ENCODE measurements around the gene EDEM3.
"Not testable (repeated sequence)": the region's sequence is repeated elsewhere in the genome, so short reads cannot be mapped to it uniquely, and the experiment has no call there.

The EDEM3 gene, protein sequence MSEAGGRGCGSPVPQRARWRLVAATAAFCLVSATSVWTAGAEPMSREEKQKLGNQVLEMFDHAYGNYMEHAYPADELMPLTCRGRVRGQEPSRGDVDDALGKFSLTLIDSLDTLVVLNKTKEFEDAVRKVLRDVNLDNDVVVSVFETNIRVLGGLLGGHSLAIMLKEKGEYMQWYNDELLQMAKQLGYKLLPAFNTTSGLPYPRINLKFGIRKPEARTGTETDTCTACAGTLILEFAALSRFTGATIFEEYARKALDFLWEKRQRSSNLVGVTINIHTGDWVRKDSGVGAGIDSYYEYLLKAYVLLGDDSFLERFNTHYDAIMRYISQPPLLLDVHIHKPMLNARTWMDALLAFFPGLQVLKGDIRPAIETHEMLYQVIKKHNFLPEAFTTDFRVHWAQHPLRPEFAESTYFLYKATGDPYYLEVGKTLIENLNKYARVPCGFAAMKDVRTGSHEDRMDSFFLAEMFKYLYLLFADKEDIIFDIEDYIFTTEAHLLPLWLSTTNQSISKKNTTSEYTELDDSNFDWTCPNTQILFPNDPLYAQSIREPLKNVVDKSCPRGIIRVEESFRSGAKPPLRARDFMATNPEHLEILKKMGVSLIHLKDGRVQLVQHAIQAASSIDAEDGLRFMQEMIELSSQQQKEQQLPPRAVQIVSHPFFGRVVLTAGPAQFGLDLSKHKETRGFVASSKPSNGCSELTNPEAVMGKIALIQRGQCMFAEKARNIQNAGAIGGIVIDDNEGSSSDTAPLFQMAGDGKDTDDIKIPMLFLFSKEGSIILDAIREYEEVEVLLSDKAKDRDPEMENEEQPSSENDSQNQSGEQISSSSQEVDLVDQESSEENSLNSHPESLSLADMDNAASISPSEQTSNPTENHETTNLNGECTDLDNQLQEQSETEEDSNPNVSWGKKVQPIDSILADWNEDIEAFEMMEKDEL

GRCh38 chr1:184754476-184755225, at the start of gene EDEM3:
Gene EDEM3, minus strand, starts transcription at chr1:184754858. Its CDS starts 212 bp downstream, at chr1:184754646.
- DNase-seq = peak; percentile 86 to 93

GRCh38 chr1:184804220-184804619, 49.6 kb upstream of the EDEM3 start:
- no peak for DNase-seq

- no peak for DNase-seq
Observed at GRCh38 chr1:184803180-184803492, 48.5 kb upstream of the EDEM3 start.

DNA sequence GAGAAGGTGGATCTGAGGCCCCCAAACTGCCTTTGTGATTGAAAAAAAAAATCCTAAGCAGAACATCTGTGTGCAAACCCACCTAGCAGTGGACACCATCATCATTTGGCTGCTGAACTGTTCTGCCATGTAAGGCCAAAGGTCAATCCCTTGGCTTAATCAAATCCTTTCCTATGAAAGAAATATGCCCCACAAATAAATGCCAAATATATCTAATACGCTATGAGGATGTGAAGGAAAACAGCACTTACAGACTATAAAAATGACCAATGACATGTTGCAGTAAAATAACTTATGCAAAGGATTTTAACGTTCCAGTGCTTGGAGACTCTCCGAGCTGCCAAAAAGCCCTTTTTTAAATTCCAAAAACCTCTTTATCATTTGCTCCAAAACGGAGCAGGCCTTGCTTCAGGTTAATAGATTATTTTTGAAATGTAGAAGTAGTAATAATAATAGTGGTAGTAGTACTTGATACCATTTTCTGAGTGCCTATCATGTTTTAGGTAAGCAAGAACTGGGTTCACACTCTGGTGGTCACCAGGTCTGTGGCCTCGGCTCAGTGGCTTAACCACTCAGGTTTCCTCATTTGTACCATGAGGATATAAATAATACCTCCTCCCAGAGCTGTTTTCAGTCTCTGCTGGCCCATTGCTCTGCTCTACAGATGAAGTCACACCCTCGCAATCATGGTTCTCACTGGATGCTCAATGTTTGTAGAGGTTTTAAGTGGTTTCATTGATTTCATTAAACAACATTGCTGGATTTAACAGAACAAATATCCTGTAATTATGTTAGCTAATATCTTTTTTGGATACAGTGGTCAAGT, 47.9 kb upstream of the EDEM3 start:
- DNase-seq = no peak

GRCh38 chr1:184801503-184801902, 46.8 kb upstream of the EDEM3 start:
- no peak for DNase-seq

- no peak for DNase-seq
Observed at GRCh38 chr1:184800876-184801275, 46.2 kb upstream of the EDEM3 start.

- DNase-seq = no peak
Observed at GRCh38 chr1:184793967-184794366, 39.3 kb upstream of the EDEM3 start.

DNA sequence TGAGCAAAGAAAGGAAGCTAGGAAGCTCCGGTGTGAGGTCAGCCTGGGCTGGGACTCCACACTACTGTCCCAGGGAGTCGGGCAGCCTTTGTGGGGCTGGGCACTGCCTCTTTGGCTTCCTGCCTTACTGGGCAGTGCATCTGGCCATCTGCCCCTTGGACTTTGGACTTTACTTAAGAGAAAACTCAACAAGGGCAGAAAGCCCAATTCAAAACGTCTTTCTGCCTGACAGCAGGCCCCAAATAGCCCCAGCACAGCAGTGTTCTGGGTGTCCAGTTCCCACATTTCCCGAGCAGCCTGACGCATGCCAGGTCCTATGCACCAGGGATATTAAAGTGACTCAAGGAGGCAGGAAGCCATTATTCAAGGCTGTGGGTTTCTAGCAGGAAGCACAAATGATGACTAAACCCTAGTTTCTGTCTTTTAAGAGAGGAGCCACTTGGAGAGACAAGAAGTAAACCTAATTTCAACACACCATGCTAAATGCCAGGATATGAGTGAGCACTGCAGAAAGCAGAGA, 37.9 kb upstream of the EDEM3 start:
- no peak for DNase-seq

GRCh38 chr1:184791550-184791900, 36.9 kb upstream of the EDEM3 start:
- no peak for DNase-seq

DNA sequence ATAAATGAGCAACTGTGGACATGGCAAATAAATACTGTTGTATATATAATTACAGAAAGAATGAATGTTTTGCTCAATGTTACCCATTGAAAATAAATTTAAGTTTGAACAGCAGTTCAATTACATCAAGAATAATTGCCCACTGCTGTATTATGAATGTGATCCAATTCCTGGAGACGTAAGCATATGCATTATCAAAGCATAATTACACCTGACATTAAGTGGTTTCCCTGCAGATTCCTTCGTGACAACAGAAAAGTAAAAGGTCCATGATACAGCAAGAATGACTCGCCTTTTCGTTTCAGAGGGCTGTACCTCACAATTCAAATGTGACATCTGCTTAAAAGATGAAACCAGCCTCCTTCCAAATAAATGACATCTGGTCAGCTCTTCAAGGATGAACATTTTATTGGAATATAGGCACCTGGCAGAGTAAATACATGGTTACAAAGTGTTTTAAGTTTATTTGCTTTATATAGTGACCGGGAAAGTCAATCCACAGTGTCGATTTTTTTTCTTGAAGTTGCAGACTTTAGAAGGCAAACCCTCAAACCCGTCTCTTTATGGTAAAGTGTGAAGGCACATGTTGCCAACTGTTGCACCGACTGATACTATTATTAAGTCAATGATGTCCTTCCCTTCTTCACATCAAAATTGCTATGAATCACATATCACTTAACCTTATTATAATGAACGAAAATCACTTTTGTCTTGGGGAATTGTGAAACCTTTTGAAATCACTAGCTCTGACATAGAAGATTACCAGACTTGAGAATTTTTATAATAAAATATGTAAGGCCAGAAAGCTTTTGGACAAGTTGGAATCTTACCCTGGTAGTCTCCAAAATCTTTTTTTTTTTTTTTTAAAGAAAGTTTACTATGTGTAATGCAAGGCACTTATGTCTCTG, 36.2 kb upstream of the EDEM3 start:
- no peak for DNase-seq

GRCh38 chr1:184789884-184790283, 35.2 kb upstream of the EDEM3 start:
- no peak for DNase-seq

DNA sequence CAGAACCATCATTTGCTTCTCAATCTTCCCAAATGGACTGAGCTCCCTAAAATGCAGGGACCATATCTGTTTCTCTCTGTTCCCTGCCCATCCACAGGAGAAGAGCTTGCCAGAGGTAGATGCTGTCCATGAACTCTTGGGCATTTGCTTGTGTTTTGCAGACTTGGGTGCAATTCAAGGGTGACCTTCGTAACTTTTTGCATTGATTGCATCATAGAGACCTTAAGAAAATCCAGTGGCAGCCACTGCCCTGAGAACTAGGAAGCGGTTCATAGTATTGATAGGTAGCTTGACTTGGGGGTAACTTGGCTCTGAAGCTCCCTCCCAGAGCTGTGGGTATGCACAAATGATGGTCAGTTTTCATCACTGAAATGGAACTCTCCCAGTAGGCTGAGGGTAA, 34.3 kb upstream of the EDEM3 start:
- no peak for DNase-seq

DNA sequence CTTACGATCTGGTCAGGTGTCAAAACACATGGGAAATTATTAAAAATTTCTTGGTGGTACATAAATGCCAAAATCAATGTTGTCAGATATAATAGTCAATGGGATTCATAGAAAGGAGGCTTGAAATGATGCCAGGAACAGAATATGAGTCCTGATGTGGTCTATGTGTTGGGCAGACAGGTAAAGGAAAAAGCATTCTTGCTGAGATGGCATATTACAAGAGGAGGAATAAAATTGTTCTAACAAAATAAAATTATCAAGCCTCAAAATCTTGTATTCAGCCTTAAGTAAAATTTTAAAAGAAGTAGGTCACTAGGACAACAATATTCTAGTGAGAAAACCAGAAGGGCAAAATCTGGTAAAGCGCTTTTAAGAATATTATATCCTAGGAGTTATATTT, 30.9 kb upstream of the EDEM3 start:
- DNase-seq = no peak

DNA sequence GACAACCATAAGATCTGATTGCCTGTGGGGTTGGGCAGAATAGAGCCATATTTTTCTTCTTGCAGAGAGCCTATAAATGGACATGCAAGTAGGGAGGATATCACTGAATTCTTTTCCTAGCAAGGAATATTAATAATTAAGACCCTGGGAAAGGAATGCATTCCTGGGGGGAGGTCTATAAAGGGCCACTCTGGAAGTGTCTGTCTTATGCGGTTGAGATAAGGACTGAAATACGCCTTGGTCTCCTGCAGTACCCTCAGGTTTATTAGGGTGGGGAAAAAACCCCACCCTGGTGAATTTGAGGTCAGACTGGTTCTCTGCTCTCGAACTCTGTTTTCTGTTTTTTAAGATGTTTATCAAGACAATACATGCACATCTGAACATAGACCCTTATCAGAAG, 29.1 kb upstream of the EDEM3 start:
- not testable (repeated sequence) for DNase-seq

- no peak for DNase-seq
Observed at GRCh38 chr1:184781941-184782340, 27.3 kb upstream of the EDEM3 start.

GRCh38 chr1:184775885-184776284, 21.2 kb upstream of the EDEM3 start:
- no peak for DNase-seq

DNA sequence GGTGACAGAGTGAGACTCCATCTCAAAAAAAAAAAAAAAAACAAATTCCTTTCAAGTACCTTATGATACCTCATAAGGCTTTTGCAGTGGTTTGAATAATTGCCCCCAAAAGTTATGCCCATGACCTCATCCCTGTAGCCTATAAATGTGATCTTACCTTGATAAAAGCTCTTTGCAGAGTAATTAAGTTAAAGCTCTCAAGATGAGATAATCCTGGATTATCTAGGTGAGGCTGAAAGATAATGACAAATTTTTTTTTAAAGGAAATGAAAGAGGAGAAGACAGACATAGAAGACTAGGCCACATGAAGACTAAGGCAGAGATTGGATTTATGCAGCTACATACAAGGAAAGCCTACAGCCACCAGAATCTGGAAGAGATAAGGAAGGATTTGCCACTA, 20.7 kb upstream of the EDEM3 start:
- DNase-seq = no peak

DNA sequence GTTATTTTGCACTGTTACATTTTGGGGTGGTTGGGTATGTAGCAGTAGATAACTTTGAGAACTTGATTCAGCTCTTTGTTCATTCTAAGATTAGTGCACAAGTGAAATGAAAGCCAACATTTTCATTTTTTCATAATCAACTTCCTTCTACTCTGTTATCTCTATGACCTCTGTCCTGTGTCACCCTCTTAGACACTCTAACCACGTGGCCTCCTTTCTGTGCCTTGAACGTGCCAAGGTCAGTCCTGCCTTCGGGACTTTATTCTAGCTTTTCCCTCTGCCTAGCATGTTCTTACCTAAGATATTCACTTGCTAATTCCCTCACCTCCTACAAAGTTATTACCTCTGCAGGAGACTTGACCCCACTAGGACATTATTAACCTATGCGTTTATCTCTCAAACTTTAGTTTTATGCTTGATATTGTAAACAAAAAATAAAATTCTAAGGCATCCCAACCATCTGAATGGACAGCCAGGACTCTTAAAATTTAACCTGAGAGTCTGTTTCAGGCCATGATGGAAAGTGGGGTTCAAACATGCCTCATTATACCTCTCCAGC, 19.2 kb upstream of the EDEM3 start:
- no peak for DNase-seq

DNA sequence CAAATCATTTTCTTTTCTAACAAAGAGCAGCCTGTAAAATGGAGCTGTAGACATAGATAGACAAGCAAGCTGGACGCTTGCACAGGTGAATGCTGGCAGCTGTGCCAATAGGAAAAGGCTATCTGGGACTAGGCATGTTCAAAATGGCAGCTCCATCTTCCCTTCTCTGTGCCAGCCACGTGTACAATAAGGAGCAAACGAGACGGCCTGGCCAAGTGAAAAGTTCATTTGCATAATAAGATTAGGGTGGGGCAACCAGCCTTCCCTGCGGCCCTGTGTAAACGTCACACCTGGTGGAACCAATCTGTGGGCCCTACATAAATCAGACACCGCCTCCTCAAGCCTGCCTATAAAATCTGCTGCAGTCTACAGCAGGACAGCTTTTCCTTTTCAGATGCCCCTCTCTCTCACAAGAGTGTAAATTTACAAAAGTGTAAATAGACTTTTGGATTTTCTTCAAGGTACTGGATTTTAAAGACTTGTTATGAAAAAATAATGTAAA, 16.6 kb upstream of the EDEM3 start:
- no peak for DNase-seq

GRCh38 chr1:184770181-184770979, 15.7 kb upstream of the EDEM3 start:
- no peak for DNase-seq

Measured in stimulated activated CD4-positive, alpha-beta T cell treated with anti-CD3 and anti-CD28 coated beads, Interleukin-2, amount 100 ng/mL, for 48 hours (primary cell).